DND-41 (cell line): Measurements from ENCODE around the gene UNC13D.

Experiments
- EZH2 ChIP-seq: IDR thresholded peaks from 3 replicates; pipeline ENCODE4 v1.6.1; 2012; ENCODE audit warnings: borderline replicate concordance, low read depth, mild to moderate bottlenecking, moderate library complexity, low read length, inconsistent platforms; ENCODE audit not compliant: severe bottlenecking
- TF ChIP-seq, protein P1 (sequence below): IDR thresholded peaks from 2 replicates; pipeline ENCODE4 v1.5.1; 2012; ENCODE audit warnings: borderline replicate concordance, low read length, moderate library complexity, mild to moderate bottlenecking; ENCODE audit not compliant: poor library complexity, severe bottlenecking; ENCODE audit errors: extremely low read depth

DNA sequence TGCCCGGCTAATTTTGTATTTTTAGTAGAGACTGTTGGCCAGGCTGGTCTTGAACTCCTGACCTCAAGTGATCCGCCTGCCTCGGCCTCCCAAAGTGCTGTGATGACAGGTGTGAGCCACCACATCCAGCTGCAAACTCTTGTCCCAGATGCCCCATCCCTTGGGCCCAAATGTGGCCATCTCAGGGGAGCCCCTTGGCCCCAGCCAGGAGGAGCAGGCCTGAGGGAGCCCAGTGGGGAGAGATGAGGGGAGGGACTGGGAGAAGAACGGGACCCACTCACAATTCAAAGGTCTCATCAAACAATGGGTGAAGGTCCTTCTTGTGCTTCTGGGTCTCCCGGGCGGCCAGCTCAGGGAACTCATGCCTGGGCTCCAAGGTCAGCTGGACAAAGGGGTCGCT is 14.5 kb downstream of the UNC13D start:
- TF ChIP-seq, protein P1, sequence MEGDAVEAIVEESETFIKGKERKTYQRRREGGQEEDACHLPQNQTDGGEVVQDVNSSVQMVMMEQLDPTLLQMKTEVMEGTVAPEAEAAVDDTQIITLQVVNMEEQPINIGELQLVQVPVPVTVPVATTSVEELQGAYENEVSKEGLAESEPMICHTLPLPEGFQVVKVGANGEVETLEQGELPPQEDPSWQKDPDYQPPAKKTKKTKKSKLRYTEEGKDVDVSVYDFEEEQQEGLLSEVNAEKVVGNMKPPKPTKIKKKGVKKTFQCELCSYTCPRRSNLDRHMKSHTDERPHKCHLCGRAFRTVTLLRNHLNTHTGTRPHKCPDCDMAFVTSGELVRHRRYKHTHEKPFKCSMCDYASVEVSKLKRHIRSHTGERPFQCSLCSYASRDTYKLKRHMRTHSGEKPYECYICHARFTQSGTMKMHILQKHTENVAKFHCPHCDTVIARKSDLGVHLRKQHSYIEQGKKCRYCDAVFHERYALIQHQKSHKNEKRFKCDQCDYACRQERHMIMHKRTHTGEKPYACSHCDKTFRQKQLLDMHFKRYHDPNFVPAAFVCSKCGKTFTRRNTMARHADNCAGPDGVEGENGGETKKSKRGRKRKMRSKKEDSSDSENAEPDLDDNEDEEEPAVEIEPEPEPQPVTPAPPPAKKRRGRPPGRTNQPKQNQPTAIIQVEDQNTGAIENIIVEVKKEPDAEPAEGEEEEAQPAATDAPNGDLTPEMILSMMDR: no peak
- TF ChIP-seq EZH2: no peak
